ENCODE data around the gene BTNL2. TPM values are rescaled to one million over a fixed set of nuclear protein-coding genes. Genes with fewer than 3 reads are reported as not detected.

BTNL2 gene
- total RNA-seq, 4 donors from 2014 or later: not detected

- Histone ChIP-seq H3K9me3 (no peaks in the 10 kb centered on the region), H3K27me3 (no peaks in the 10 kb centered on the region), H3K36me3 (no peaks in the 10 kb centered on the region), H3K27ac (no peak overlapping the region), H3K4me3 (no peak overlapping the region), H3K4me1 (no peaks in the 10 kb centered on the region)
- WGBS, 2 donors: 84 to 86% methylated on average over 2 of the region's 2 CpGs
- DNase-seq (ENCODE audit: low spot score in 2 of 2): no peak
- TF ChIP-seq EP300 (IDR thresholded peaks at IDR 0.05): no peak
- TF ChIP-seq CTCF (IDR thresholded peaks at IDR 0.05): no peak
- TF ChIP-seq POLR2A (IDR thresholded peaks at IDR 0.05): no peak
These were observed 53.6 kb downstream of the BTNL2 start for GRCh38 chr6:32353348-32353747.

Small RNA genes within 50 kb of the gene (small RNA-seq; reads per million reads assigned to genes)
- gene RNU6-603P: not detected

Other genes starting within 250 kb of the BTNL2 start
- 100 to 1,000 TPM; 108 to 388 (median 270) TPM for gene EGFL8, start 242.6 kb downstream of the BTNL2 start, total RNA-seq
- gene AGPAT1, start 231.1 kb downstream of the BTNL2 start, total RNA-seq: 10 to 100 TPM; 45.3 to 52.2 (median 48.1) TPM
- gene RNF5, start 228.8 kb downstream of the BTNL2 start, total RNA-seq: 100 to 1,000 TPM in 2 of 4 donors, 10 to 100 TPM in 2; 74.5 to 117 (median 107) TPM
- gene AGER, start 222.9 kb downstream of the BTNL2 start, total RNA-seq: 10 to 100 TPM in 1 of 4 donors, 1 to 10 TPM in 3; 4.0 to 12.7 (median 5.8) TPM
- gene PBX2, start 217.0 kb downstream of the BTNL2 start, total RNA-seq: 10 to 100 TPM; 55.0 to 75.0 (median 61.9) TPM
- 10 to 100 TPM in 2 of 4 donors, 1 to 10 TPM in 2; 5.9 to 17.7 (median 8.8) TPM for gene GPSM3, start 214.5 kb downstream of the BTNL2 start, total RNA-seq
- gene NOTCH4, start 183.1 kb downstream of the BTNL2 start, total RNA-seq: 10 to 100 TPM; 22.4 to 50.2 (median 31.9) TPM
- not detected for gene TSBP1, start 35.3 kb downstream of the BTNL2 start, total RNA-seq
- 100 to 1,000 TPM; 179 to 620 (median 253) TPM for gene HLA-DRA, start 32.7 kb upstream of the BTNL2 start, total RNA-seq
- 10 to 100 TPM in 1 of 4 donors, 1 to 10 TPM in 1, not detected in 2; 5.1 to 56.1 TPM for gene HLA-DRB5, start 123.1 kb upstream of the BTNL2 start, total RNA-seq
- gene HLA-DRB1, start 182.7 kb upstream of the BTNL2 start, total RNA-seq: 10 to 100 TPM; 40.2 to 94.8 (median 64.3) TPM
- gene HLA-DQA1, start 230.2 kb upstream of the BTNL2 start, total RNA-seq: 10 to 100 TPM in 1 of 4 donors, 1 to 10 TPM in 2, under 1 TPM in 1; 0.30 to 17.2 (median 9.2) TPM

All from tibial nerve (tissue), 4 donors.